Right renal pelvis (tissue), 4 donors: ENCODE data around the gene LHX2. TPM values are rescaled to one million over a fixed set of nuclear protein-coding genes. Genes with fewer than 3 reads are reported as not detected.
"Not testable (repeated sequence)": the region's sequence is repeated elsewhere in the genome, so short reads cannot be mapped to it uniquely, and the experiment has no call there.

ENCODE experiments used
- DNase-seq, 4 donors: peaks; one replicate each; pipeline ENCODE4 v3.0.0-alpha.2; 2013; ENCODE audit warnings: low read depth in 4 of 4, low spot score in 3 of 4, missing footprints in 1 of 4
- polyA plus RNA-seq, 4 donors: library from polyadenylated mRNA; unstranded; fragments of 120-200 nt; gene quantifications; one replicate each; pipeline ENCODE4 v1.2.1, GENCODE V29; 2013; ENCODE audit not compliant: insufficient read length in 4 of 4

The LHX2 gene, protein sequence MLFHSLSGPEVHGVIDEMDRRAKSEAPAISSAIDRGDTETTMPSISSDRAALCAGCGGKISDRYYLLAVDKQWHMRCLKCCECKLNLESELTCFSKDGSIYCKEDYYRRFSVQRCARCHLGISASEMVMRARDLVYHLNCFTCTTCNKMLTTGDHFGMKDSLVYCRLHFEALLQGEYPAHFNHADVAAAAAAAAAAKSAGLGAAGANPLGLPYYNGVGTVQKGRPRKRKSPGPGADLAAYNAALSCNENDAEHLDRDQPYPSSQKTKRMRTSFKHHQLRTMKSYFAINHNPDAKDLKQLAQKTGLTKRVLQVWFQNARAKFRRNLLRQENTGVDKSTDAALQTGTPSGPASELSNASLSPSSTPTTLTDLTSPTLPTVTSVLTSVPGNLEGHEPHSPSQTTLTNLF
- polyA plus RNA-seq = under 1 TPM in 3 of 4 donors, not detected in 1; 0.28 to 0.49 (median 0.29) TPM

DNA sequence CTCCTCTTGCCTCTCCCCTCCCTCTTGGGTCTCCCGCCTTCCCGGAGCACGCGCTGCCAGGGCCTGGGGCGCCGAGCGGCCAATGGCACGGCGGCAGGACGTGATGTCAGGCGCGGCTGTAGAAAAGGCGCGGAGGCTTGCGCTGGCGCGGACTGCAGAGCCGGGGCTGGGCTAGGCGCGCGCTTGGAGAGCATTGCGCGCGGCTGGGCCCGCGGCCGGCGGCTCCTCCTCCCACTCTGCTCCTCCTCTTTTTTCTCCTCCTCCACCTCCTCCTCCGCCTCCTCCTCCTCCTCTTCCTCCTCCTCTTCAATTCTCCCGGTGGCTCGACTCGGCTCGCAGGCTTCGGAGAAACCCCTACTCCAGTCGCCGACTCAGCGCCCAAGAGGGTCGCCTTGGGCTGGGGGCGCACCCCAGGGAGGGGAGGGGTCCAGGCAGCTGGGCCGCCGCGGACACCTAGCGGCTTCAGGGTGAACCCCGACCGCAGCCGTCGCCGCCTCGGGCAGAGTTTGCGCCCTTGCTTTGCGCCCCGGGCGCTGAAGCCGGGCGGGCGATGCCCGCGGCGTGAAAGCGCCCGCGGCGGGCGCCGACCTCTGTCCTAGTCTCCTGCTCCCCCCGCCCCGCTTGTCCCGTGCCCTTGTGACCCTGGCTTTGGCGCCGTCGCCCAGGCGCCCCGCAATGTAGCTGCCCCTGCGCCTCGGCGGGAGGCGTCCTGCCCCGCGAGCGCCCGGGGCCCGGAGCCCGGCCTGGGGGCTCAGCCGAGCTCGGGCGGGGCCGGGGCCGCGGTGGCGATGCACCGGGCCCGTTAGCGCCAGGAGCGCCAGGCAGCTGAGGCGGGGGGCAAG, at the start of gene LHX2:
TSS of gene LHX2 (plus strand) at position 309 of the 842 bp plus-strand sequence. CDS start 581 bp downstream, outside the sequence.
- DNase-seq = peak in 3 of 4 donors; percentile 47 to 70 (median 66)

DNA sequence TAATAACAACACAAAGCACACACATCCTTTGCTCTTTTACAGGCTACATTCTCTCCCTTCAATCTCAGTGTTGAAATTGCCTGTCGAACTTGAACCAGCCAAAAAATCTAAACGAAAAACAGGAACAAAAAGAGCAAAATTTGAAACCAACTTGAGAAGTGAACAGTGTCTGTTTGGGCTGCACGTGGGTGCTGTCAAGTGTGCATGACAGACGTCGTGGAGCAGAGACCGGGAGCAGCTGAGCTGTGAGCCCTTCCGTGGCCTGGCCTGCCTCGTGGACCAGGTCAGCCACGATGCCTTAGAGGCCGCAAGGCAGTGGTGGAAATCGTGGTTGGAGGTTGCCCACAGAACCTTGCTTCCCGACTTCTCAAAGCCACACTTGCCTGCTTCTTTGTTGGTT, 46.8 kb upstream of the LHX2 start:
- no peak for DNase-seq

DNA sequence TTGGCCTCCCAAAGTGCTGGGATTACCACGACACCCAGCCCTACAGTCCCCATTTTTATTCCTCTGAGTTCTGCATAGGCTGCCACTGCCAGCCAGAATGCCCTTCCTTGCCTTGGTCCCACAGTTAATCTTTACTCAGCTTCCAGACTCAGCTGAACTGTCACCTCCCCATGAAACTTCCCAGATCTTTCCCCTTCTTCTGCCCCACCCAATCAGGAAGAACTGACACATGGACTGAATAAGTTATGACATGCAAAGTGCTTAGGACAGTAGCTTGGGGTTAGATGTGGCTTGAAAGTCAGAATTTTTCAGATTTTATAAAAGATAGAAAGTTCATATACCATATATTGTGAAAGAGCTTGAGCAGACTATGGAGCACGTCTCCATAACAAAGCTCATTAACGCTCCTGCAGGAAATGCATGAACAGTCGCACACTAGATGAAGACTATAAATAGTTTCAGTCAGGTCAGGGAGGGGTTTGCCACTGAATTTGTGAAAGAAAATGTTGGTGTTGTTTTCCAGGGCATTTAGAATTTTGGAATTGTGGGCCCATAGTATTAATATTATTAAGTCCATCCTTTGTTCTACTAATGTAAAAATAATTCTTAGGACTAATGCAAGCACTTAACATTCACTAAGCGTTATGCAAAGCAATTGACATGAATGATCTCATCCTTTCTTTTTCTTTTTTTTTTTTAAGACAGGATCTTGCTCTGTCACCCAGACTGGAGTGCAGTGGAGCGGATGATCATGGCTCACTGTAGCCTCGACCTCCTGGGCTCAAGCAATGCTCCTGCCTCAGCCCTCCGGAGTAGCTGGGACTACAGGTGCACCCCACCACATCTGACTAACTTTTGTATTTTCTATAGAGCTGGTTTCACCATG, 45.5 kb upstream of the LHX2 start:
- no peak for DNase-seq

DNA sequence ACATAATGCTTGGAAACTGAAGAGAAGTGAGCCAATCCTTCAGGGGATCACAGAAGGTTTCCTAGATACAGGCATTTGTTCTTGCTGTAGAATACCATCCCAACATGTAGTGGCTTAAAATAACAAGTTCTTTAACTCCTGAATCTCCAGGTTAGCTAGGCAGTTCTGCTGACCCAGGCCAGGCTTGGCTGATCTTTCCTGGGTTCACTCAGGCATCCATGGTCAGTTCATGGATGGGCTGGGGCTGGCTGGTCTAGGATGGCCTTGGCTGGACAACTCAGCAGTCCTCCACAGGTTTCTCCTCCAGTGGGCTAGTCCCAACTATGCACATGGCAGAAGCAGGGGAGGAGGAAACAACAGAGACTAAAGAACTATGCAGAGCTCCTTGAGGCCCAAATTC, 44.2 kb upstream of the LHX2 start:
- no peak for DNase-seq

DNA sequence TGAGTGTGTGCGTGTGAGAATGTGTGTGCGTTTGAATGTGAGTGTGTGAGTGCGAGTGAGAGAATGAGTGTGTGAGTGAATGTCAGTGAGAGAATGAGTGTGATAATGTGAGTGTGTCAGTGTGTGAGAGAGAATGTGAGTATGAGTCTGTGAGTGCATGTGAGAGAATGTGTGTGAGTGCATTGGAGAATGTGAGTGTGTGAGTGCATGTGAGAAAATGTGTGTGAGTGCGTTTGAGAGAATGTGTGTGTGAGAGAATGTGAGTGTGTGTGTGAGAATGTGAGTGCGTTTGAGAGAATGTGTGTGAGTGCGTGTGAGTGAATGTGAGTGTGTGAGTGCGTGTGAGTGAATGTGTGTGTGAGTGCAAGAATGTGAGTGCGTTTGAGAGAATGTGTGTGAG, 39.0 kb upstream of the LHX2 start:
- no peak for DNase-seq

DNA sequence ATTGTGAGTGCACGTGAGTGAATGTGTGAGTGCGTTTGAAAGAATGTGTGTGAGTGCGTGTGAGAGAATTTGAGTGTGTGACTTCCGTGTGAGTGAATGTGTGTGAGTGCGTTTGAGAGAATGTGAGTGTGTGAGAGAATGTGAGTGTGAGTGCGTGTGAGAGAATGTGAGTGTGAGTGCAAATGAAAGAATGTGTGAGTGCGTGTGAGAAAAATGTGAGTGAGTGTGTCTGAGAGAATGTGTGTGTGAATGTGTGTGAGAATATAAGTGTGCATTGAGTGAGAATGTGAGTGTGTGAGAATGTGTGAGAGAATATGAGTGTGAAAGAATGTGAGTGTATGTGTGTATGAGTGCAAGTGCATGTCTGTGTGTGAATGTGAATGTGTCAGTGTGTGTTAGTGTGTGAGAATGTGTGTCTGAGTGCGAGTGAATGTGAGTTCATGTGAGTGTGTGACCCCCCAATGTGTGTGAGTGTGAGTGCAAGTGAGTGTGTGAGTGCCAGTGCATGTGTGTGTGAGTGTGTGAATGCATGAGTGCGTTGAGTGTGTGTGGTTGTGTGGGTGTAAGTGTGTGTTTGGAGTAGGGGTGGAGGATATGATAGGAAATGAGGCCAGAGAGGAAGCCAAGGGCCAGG, 37.9 kb upstream of the LHX2 start:
- DNase-seq = no peak

DNA sequence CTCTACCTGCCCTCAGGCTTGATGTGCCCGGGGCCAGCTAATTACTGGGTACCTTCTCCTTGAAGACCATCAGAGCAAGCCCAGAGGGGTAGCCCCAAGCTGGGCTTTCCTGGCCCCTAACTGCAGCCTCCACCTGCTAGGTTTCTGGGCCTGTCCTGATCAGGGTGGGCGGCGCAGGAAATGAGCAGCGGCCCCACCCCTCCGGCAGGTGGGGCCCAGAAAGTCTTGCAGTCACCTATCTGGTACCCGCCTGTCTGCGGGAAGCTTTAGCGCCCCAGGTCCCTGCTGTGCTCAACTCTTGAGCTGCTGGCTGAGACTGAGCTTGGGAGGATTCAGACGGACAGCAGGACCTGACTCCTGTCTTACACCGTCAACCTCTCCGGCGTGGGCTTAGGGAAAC, 37.1 kb upstream of the LHX2 start:
- no peak for DNase-seq

DNA sequence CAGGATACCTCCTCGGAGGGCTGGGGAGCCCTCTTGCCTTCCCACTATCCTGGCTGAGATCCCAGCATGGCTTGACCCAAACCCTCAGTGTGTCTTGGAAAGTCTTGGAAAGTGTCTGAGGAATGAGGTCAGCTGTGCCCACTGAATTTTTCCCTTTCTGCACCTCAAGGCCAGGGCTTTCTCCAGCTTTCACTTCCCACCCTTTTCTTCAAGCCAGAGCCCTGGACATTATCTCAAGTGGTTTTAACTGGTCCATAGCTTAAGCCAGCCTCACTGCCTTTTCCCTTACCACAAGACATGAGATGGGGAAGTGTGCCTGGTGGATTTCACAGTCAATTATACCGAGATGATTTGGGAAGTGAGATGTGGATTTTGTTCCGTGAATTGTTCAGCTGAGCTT, 35.7 kb upstream of the LHX2 start:
- no peak for DNase-seq

DNA sequence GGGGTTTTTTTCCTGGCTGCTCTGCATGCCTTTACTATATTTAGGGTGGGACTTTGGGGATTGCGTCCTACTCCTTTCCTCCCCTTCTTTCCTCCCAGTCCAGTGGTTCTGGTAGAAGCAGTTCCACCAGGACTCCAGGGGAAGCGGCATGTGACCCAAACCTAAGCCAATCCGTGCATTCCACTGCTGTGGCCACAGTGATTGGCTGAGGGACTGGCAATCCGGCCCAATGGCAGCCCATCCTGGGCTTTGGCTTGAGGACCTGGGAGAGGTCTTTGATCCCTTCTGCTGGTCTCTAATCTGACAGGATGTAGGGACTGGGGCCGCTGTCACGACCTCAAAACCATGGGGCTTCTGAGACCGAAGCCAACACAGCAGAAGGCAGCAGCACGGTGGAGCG, 35.0 kb upstream of the LHX2 start:
- not testable (repeated sequence) for DNase-seq

DNA sequence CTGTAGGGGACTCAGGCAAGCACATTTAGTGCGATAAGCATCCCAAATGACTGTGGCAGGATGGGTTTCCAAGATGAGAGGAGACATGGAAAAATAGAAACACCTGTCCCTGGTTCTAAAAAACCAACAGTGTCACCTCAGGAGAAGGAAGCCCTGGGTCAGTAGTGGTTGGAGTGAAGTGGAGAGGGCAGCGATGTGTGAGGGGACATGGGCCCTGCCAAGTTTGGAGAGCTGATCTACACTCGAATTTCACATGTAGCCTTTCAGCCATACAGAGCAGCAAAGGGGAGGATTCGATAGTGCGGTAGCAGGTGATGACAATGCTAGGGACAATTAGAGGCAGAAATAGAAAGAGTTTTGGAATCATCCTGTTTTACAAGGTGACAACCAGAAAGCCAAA, 32.6 kb upstream of the LHX2 start:
- no peak for DNase-seq

DNA sequence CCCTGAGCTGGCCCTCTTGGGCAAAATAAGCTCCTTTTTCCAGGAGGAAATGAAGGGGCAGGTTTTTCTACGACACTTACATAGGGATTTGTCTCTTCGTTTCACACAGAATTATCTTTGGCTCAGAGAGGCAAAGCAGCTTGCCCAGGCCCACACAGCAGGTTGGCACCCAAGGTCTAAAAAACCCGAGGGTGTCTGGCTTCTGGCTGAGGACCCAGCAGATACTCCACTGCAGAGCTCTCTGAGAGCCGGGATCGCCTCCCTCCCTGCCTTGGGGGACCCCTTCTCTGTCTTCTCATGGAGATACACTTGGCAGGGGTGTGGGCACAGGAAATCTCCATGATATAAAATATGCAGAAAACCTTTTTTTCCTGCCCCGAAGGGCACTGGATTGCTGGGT, 29.0 kb upstream of the LHX2 start:
- no peak for DNase-seq

DNA sequence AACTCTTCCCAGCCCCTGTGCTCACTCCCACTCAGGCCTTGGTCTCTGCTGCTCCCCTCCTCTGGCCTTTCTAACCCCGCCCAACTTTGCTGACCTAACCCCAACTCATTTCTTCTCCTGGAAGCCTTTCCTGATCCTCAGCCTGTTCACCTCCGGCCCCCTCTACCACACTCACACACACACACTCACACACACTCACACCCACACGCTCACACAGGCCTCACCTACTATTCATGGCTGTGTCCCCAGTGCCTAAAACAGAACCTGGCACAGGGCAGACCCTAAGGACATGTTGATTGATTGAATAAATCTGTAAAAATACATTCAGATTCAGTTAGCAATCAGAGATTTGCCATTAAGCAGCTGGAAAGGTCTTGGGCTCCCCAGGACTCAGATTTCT, 28.5 kb upstream of the LHX2 start:
- DNase-seq = no peak

DNA sequence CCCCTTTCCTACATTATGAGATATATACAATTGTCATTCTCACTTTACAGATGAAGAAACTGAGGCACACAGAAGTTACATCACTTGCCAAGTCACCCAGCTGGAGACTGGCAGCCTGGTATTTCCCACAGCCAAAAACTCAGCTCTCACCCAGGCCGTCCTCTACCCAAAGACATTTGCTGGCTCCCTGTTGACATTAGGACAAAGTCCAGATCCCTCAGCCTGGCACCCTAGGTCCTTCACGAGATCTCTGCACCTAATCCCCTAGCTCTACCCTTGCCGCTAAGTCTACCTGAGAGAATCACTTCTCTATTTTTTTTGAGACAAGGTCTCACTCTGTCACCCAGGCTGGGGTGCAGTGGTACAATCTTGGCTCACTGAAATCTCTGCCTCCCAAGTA, 26.8 kb upstream of the LHX2 start:
- DNase-seq = no peak

DNA sequence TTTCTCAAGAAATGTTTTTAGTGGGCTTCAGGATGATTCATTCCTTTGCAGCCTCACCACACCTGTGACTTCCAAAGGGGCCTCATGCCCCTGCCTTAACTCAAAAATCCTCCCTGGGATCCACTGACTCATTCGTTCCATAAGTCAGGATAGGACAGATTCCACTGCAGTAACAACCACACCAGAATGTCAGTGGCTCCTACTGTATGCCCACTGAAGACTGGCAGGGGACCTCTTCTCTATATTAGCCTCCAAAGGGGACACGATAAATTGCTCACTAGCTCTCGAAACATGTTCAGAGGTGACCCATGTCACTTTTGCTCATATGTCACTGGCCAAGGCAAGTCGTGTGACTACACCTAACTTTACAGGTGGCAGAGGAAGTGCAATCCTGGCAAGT, 25.7 kb upstream of the LHX2 start:
- no peak for DNase-seq

DNA sequence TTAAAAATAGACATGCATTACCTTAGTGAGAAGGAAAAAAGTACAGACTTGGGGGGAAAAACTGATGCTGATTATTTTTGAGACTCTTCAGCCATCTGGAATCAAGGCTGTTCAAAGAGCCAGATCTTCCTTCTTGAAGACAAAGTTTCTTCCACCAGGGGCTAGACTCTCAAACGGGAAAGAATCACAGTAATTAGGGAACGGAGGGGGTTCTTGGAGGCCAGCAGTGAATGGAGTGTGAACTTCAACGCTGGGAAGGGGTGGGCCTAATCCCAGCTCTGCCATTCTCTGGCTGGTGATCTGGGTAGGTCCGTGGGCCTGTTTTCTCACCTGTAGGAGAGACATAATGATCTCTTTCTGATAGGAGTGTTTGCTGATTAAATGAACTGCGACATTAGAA, 21.1 kb upstream of the LHX2 start:
- DNase-seq = no peak

DNA sequence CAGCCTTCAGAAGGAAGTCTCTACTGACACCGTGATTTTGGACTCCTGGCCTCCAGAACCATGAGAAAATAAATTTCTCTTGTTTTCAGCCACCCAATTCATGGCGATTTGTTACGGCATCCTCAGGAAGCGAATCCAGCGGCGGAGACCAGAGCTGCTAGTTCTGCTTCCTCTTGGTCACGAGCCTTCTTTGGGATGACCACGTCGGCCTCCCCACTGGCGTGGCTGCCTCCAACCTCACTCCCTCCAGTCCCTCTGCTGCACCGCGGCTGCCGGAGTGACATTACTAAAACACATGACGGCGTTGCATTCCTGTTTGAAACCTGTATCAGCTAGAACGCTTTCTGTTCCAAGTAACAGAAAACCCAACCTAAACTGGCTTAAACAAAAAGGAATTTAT, 18.9 kb upstream of the LHX2 start:
- DNase-seq = not testable (repeated sequence)

DNA sequence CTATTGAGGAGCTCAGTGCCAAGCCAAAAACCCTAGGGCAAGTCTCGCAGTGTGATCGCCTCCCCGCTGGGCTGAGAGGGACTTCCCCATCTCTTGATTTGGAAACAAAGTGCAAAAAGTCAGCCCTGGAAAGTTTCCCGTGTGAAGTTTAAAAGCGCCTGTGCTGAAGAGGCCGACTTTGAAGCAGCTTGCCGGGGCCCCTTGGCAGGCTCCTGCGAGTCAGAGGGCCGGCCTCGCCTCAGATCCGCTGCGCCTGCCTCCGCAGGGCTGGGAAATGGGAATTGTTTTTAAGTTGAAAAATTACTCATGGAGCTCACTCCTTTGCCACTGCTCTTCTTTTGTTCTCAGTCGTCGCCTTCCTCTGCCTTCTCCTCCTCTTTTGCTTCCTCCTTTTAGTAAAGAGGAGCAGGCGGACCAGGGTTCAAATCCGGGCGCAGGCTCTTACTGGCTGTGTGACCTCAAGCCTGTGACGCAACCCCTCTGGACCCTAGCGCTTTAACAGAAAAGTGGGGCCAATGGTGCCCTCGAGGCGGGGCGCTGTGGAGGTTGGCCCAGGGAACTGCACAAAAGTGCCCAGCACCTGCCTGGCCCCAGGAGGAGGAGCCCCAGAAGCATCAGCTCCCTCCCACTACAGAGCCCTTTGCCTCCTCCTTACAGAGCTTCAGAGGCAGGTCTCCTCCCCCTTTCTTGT, 14.7 kb upstream of the LHX2 start:
- DNase-seq = no peak

DNA sequence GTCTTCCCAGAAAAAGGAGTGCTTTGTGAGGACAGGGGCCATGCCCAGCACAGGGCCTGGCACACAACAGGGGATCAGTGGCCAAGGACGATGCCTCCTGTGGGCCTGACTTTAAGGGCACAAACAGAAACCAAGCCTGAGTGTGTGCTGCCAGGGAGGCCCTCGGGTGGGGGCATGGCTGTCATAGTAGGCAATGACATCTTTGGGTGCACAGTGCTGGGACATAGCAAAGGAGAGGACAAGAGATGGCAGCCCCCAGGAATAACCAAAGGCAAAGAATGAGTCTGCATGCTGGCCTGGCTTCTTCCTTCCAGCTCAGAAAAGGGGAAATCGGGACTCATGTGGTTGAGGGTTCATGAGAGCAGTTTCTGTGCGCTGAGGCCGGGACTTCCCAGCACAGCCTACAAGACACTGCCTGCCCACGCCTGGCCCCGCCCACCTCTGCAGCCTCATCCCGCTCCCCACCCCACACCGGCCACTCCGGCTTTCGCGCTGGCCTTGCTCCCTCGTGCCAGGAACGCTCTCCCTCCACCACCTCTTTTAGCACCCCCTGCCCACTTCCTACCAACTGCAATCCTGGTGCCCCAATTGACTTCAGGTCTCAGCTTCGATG, 13.8 kb upstream of the LHX2 start:
- DNase-seq = no peak

DNA sequence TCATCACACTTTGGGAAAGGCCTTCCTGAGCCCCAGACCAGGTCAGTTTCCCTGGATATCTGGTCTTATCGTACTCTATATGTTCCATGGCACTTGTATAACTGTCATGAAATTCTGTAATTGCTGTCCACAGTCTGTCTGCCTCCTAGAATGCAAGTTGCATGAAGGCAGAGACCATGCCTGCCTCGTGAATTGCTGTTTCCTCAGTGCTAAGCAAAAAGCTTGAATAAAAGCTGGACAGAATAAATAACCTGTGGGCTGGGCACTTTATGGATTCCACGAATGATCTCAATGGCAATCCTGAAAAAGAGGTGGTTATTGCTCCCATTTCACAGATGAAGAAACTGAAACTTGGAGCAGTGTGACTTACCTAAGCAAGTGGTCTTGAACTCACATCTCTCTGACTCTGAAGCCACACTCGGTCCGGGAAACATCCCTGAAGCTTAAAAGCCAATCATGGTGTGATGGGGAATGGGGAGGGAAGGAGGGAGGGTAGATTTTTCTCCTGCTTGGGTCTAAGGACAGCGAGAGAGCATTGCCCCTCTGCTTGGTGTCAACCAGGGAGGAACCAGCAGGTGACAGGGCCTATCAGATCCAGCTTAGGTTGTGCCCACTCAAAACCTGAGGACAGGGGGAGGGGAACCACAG, 13.2 kb upstream of the LHX2 start:
- DNase-seq = no peak
